Endothelial cell of umbilical vein (primary cell): ENCODE measurements around the gene KCNJ15. TPM values are rescaled to one million over a fixed set of nuclear protein-coding genes. Genes with fewer than 3 reads are reported as not detected.

Experiments used
- BruUV-seq: library from RNA; stranded (reverse); fragments of 400-500 nt; replicated peaks from 2 replicates; lab custom pipeline; 2021; lab: Mats Ljungman, UMichigan
- CTCF ChIA-PET: fragments of 300-600, 350-600 bp; sonication (Branson Sonifier 250); formaldehyde crosslinking; loops from one replicate; lab custom pipeline; 2021; ENCODE audit warnings: antibody characterized with exemption, inconsistent platforms; lab: Charles Lee
- POLR2A ChIA-PET: fragments of 300-600, 350-600 bp; sonication (Branson Sonifier 250); formaldehyde crosslinking; loops from one replicate; lab custom pipeline; 2021; ENCODE audit warnings: antibody characterized with exemption, inconsistent platforms; lab: Charles Lee
- DNase-seq: peaks from one replicate; pipeline ENCODE4 v3.0.0-alpha.2; 2011; ENCODE audit warnings: low read depth, low spot score
- FAIRE-seq: peaks from 2 replicates; lab custom pipeline; 2011; peaks lifted over from hg19 to GRCh38; lab: Jason Lieb, UNC
- H2AFZ ChIP-seq: 2 replicates; pipeline ENCODE4 v1.6.0; 2012; ENCODE audit warnings: low read depth, low read length, control low read depth, inconsistent platforms
- H3K27ac ChIP-seq: 2 replicates; pipeline ENCODE4 v1.5.1; 2011; ENCODE audit warnings: low read depth, mild to moderate bottlenecking, control low read depth, low read length, moderate library complexity; ENCODE audit not compliant: insufficient read depth
- H3K27me3 ChIP-seq, 2 experiments: 2 replicates each; pipeline versions ENCODE4 v1.6.0 to v1.6.1; 2011; ENCODE audit warnings: low read length in 2 of 2, mixed read lengths in 1 of 2; ENCODE audit not compliant: control insufficient read depth in 2 of 2, insufficient read depth in 2 of 2
- H3K36me3 ChIP-seq, 2 experiments: 2 replicates in 1 of 2; 3 replicates in 1 of 2; pipeline ENCODE4 v1.5.1; 2011; ENCODE audit warnings: low read length in 2 of 2, mild to moderate bottlenecking in 1 of 2, moderate library complexity in 1 of 2; ENCODE audit not compliant: control insufficient read depth in 2 of 2, insufficient read depth in 2 of 2; ENCODE audit errors: extremely low read depth in 1 of 2
- H3K4me1 ChIP-seq: 3 replicates; pipeline ENCODE4 v1.5.1; 2011; ENCODE audit warnings: mild to moderate bottlenecking, low read length; ENCODE audit not compliant: control insufficient read depth, insufficient read depth; ENCODE audit errors: extremely low read depth
- H3K4me2 ChIP-seq: 2 replicates; pipeline ENCODE4 v1.6.1; 2011; ENCODE audit warnings: low read length, control low read depth, mixed read lengths; ENCODE audit not compliant: insufficient read depth
- H3K4me3 ChIP-seq, 3 experiments: fragments of 200-600 bp in 1 of 3; sonication (generic), shearing (Covaris generic) in 1 of 3; replicated peaks in 1 of 3; 2 replicates each; pipeline ENCODE4 v1.5.1; 2011 to 2016; ENCODE audit warnings: control low read depth in 3 of 3, low read length in 3 of 3, mild to moderate bottlenecking in 2 of 3, inconsistent platforms in 1 of 3, low read depth in 1 of 3, moderate library complexity in 1 of 3; ENCODE audit not compliant: insufficient read depth in 1 of 3
- H3K79me2 ChIP-seq: 2 replicates; pipeline ENCODE4 v1.6.0; 2012; ENCODE audit warnings: low read length, inconsistent platforms; ENCODE audit not compliant: control insufficient read depth, insufficient read depth
- H3K9ac ChIP-seq: replicated peaks from 2 replicates; pipeline ENCODE3; 2011; ENCODE audit warnings: low read length, control low read depth; ENCODE audit not compliant: insufficient read depth; ENCODE audit errors: extremely low read depth
- H3K9me1 ChIP-seq: replicated peaks from 3 replicates; pipeline ENCODE4 v1.6.0; 2011; ENCODE audit warnings: mild to moderate bottlenecking, low read length; ENCODE audit not compliant: control insufficient read depth, insufficient read depth; ENCODE audit errors: extremely low read depth
- H3K9me3 ChIP-seq: replicated peaks from 2 replicates; pipeline ENCODE4 v1.5.1; 2012; ENCODE audit warnings: low read length, inconsistent platforms; ENCODE audit not compliant: control insufficient read depth, insufficient read depth
- H4K20me1 ChIP-seq: replicated peaks from 2 replicates; pipeline ENCODE3; 2011; ENCODE audit warnings: mild to moderate bottlenecking, low read length; ENCODE audit not compliant: control insufficient read depth, insufficient read depth; ENCODE audit errors: extremely low read depth
- EZH2 ChIP-seq: IDR thresholded peaks from 2 replicates; pipeline ENCODE4 v1.6.1; 2012; ENCODE audit warnings: borderline replicate concordance, low read depth, mild to moderate bottlenecking, moderate library complexity, low read length, inconsistent platforms; ENCODE audit not compliant: severe bottlenecking
- FOS ChIP-seq: IDR thresholded peaks from 2 replicates; pipeline ENCODE4 v1.6.1; 2011; ENCODE audit warnings: mild to moderate bottlenecking, low read length, moderate library complexity, borderline replicate concordance; ENCODE audit not compliant: insufficient read depth
- JUN ChIP-seq: IDR thresholded peaks from 2 replicates; pipeline ENCODE4 v1.6.1; 2011; ENCODE audit warnings: borderline replicate concordance, low read depth; ENCODE audit not compliant: insufficient read length, insufficient read depth
- MAX ChIP-seq: IDR thresholded peaks from 2 replicates; pipeline ENCODE4 v1.6.1; 2011; ENCODE audit not compliant: insufficient read depth, insufficient read length
- POLR2A ChIP-seq: IDR thresholded peaks from 2 replicates; pipeline ENCODE4 v1.6.1; 2012; ENCODE audit warnings: low read depth, mild to moderate bottlenecking, control low read depth, low read length
- POLR2AphosphoS5 ChIP-seq: IDR thresholded peaks from 2 replicates; pipeline ENCODE4 v1.6.1; 2012; ENCODE audit warnings: low read depth, mild to moderate bottlenecking, control low read depth, low read length, moderate library complexity; ENCODE audit not compliant: insufficient read depth
- dilution Hi-C: fragments of 300-500 bp; cut with MboI; formaldehyde crosslinking; loops from one replicate; pipeline ENCODE4 v1.15.0; 2019; ENCODE audit warnings: low sequenced_read_pairs; ENCODE audit not compliant: extremely low pct_ligation_motif_present
- intact Hi-C: fragments of 100-400 bp; cut with micrococcal nuclease; formaldehyde crosslinking; loops from one replicate; pipeline ENCODE4 v1.10.0; 2022
- polyA plus RNA-seq, 4 experiments: library from polyadenylated mRNA; depleted of rRNA in 3 of 4; stranded (reverse) in 3 of 4; unstranded in 1 of 4; fragments of >200 nt; gene quantifications; 2 replicates each; pipeline versions ENCODE4 v1.2.1 to v1.2.3, GENCODE V29; 2011 to 2012; ENCODE audit warnings: missing spikeins in 1 of 4
- total RNA-seq: library from RNA; stranded (reverse); gene quantifications from 2 replicates; pipeline ENCODE4 v1.2.3, GENCODE V29; 2021

The KCNJ15 gene
- total and polyA plus RNA-seq, 2 donors (not counting 3 experiments of a cell fraction or from before 2014, with no cell fraction given): 1.4 to 1.5 TPM

- Histone ChIP-seq H3K27me3 (no peaks in the 10 kb centered on the region), H2AFZ (peak overlapping the region; percentile 61), H3K4me3 (peak overlapping the region in 1 of 3 experiments; percentile 25), H3K4me2 (peak overlapping the region; percentile 41), H3K9me3 (no peaks in the 10 kb centered on the region), H3K79me2 (no peaks in the 10 kb centered on the region), H3K9me1 (no peaks in the 10 kb centered on the region), H3K36me3 (no peaks in the 10 kb centered on the region), H3K9ac (peak overlapping the region; percentile 36), H4K20me1 (no peaks in the 10 kb centered on the region), H3K4me1 (peaks cover 14% of the 10 kb centered on the region), H3K27ac (peak overlapping the region; percentile 69)
- TF ChIP-seq EZH2 (no peak), FOS (peak; percentile 72), MAX (no peak), POLR2AphosphoS5 (peak; percentile 76), POLR2A (no peak), JUN (peak; percentile 57)
- FAIRE-seq: no peak
- ChIA-PET CTCF (interaction anchor here (0.7 to 9.7 kb wide), 51 partner anchors 9 to 677 kb away, joined by 3 to 740 read pairs (median 6); no protein-coding TSS in a partner anchor), POLR2A (interaction anchor here (0.5 to 1.8 kb wide), 2 partner anchors 182 to 274 kb away, joined by 4 to 6 read pairs; no protein-coding TSS in a partner anchor)
- dilution Hi-C loops: loop anchor here (10.0 kb wide), 1 partner anchor 187 kb away; no protein-coding TSS in a partner anchor
- peak; percentile 72 for DNase-seq
- BruUV-seq: TSS peak; percentile 92
- intact Hi-C loops: loop anchor here (1.0 to 10.0 kb wide), 7 partner anchors 45 to 652 kb away; partner anchors contain the start of gene KCNJ6
Observed at GRCh38 chr21:38351961-38352521, 95.2 kb downstream of the KCNJ15 start.
